Calu3 (cell line): ENCODE measurements around the gene BCORL1. TPM values are rescaled to one million over a fixed set of nuclear protein-coding genes. Genes with fewer than 3 reads are reported as not detected.

Experiments used
- BruUV-seq: library from RNA; stranded (reverse); fragments of 400-500 nt; replicated peaks from 2 replicates; lab custom pipeline; 2021; lab: Mats Ljungman, UMichigan
- CTCF ChIA-PET: fragments of 300-600 bp; sonication (Branson Sonifier 250); formaldehyde crosslinking; loops from one replicate; lab custom pipeline; 2022; ENCODE audit warnings: antibody characterized with exemption; lab: Charles Lee
- DNase-seq: peaks from one replicate; pipeline ENCODE4 v3.0.0; 2022
- H3K27ac Mint-ChIP-seq: one replicate; pipeline ENCODE4 v1.8.0; 2022; ENCODE audit warnings: mixed read lengths; ENCODE audit not compliant: unreplicated experiment
- H3K27me3 Mint-ChIP-seq: one replicate; pipeline ENCODE4 v1.8.0; 2022; ENCODE audit warnings: mixed read lengths; ENCODE audit not compliant: unreplicated experiment
- H3K36me3 Mint-ChIP-seq: one replicate; pipeline ENCODE4 v1.8.0; 2022; ENCODE audit warnings: mild to moderate bottlenecking, moderate library complexity, mixed read lengths; ENCODE audit not compliant: insufficient read depth, unreplicated experiment
- H3K4me1 Mint-ChIP-seq: one replicate; pipeline ENCODE4 v1.8.0; 2022; ENCODE audit warnings: mild to moderate bottlenecking, low read depth, mixed read lengths; ENCODE audit not compliant: unreplicated experiment
- H3K4me3 Mint-ChIP-seq: one replicate; pipeline ENCODE4 v1.8.0; 2022; ENCODE audit warnings: mild to moderate bottlenecking, low read depth, moderate library complexity, mixed read lengths; ENCODE audit not compliant: unreplicated experiment
- H3K9me3 Mint-ChIP-seq: one replicate; pipeline ENCODE4 v1.8.0; 2022; ENCODE audit warnings: low read depth, mixed read lengths; ENCODE audit not compliant: unreplicated experiment
- CTCF ChIP-seq: fragments of 200-600 bp; IDR thresholded peaks from one replicate; pipeline ENCODE4 v1.8.0; 2022; ENCODE audit warnings: antibody characterized with exemption; ENCODE audit not compliant: unreplicated experiment
- intact Hi-C: fragments of 100-400 bp; cut with micrococcal nuclease; formaldehyde crosslinking; loops from one replicate; pipeline ENCODE4 v1.10.0; 2022; ENCODE audit not compliant: unreplicated experiment
- total RNA-seq: library from RNA; stranded (reverse); gene quantifications from 2 replicates; pipeline ENCODE4 v1.2.3, GENCODE V29; 2022

BCORL1 gene
- total RNA-seq, 1 experiment from 2014 or later = 6.7 TPM

GRCh38 chrX:129992181-129992580 is 9.7 kb downstream of the BCORL1 start:
- Mint-ChIP-seq H3K4me1 (no peaks in the 10 kb centered on the region), H3K27ac (no peak overlapping the region), H3K27me3 (no peaks in the 10 kb centered on the region), H3K9me3 (no peaks in the 10 kb centered on the region), H3K4me3 (no peak overlapping the region), H3K36me3 (no peaks in the 10 kb centered on the region)
- CTCF ChIA-PET = interaction anchor here (0.6 kb wide), 1 partner anchor 173 kb away, joined by 5 read pairs; no protein-coding TSS in a partner anchor
- DNase-seq = no peak
- BruUV-seq = no TSS peak
- intact Hi-C loops = no loop called here
- no peak for TF ChIP-seq CTCF

GRCh38 chrX:129996120-129996519 is 13.7 kb downstream of the BCORL1 start:
- no peak for DNase-seq
- Mint-ChIP-seq H3K4me3 (no peak overlapping the region), H3K9me3 (no peaks in the 10 kb centered on the region), H3K27me3 (no peaks in the 10 kb centered on the region), H3K27ac (no peak overlapping the region), H3K4me1 (no peaks in the 10 kb centered on the region), H3K36me3 (no peaks in the 10 kb centered on the region)
- CTCF ChIA-PET = no interaction called here
- TF ChIP-seq CTCF = no peak
- intact Hi-C loops = no loop called here
- BruUV-seq = no TSS peak

- CTCF ChIA-PET = no interaction called here
- intact Hi-C loops = no loop called here
- no peak overlapping the region for H3K27ac Mint-ChIP-seq
- no peaks in the 10 kb centered on the region for H3K27me3 Mint-ChIP-seq
- no peaks in the 10 kb centered on the region for H3K9me3 Mint-ChIP-seq
- no peak for TF ChIP-seq CTCF
- BruUV-seq = no TSS peak
- no peak overlapping the region for H3K4me3 Mint-ChIP-seq
- H3K4me1 Mint-ChIP-seq = no peaks in the 10 kb centered on the region
- no peak for DNase-seq
- H3K36me3 Mint-ChIP-seq = no peaks in the 10 kb centered on the region
Measured at GRCh38 chrX:129997086-129997485, 14.7 kb downstream of the BCORL1 start.

GRCh38 chrX:129998021-129998420 is 15.6 kb downstream of the BCORL1 start:
- intact Hi-C loops = no loop called here
- H3K27me3 Mint-ChIP-seq = no peaks in the 10 kb centered on the region
- no peak for TF ChIP-seq CTCF
- CTCF ChIA-PET = no interaction called here
- no peak overlapping the region for H3K27ac Mint-ChIP-seq
- no peaks in the 10 kb centered on the region for H3K36me3 Mint-ChIP-seq
- H3K4me1 Mint-ChIP-seq = no peaks in the 10 kb centered on the region
- no peak overlapping the region for H3K4me3 Mint-ChIP-seq
- DNase-seq = no peak
- no TSS peak for BruUV-seq
- H3K9me3 Mint-ChIP-seq = no peaks in the 10 kb centered on the region
